NCI-H2081 (cell line): ENCODE data around the gene BNIP5.

Experiments used
- DNase-seq, 2 experiments: peaks; one replicate each; lab custom pipeline; 2025; lab: John Stamatoyannopoulos, UW

Gene BNIP5

DNA sequence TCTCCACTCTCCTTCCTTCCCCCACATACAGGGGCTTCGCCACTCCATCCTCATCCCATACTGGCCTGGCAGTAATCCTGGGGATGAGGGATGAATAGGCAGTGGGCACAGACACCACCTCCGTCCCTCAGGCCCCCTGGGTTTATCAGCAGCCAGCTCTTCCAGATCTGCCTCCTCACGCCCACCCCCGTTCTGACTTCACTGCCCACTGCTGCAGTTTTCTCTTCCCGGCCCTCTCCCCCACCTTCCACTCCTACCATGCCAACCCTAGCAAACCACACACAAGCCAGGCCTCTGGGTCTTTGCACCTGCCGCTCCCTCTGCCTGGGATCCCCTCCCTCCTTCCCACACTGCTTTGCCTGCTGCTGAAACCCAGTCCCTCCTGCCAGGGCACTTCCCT is 44.5 kb downstream of the BNIP5 start:
- DNase-seq = no peak

DNA sequence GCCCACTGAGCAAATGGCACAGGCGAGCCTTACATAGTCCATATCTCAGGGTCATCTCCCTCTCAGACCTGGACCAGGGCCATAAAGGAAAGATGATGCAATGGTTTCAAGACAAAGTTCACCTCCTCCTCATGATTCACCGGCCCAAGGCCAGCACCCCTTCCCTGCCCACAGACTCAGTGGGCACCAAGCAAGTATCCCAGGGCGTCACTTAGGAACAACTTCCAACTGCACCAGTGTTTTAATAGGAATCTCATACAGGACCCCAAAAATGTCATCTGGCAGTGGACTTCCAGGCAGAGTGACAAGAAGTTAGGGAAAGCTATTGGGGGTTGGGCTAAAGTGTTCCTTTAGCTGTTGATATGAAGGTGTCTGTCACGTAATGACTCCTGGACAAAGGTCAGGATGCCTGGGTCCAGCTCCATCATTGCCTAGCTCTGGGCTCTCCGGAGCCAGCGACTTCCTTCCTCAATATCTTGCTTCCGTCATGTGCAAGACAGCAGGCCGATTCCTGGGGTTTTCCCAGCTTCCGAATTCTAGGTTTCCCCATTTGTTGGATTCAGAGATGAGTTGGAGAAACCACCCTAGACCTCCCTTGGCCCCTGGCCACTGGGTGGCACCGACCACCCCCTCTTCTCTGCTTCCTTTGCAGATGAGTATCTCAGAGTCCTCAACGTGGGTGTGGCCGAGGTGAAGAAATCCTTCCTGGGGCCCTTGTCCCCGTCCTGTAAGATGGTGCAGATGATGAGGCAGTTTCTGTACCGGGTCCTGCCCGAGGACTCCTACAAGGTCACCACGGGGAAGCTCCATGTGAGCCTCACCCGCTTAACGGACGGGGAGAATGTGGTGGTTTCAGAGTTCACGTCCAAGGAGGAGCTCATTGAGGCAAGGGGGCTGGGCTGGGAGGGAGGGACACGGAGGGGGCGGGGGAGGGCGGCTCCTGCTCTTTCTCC is 45.7 kb downstream of the BNIP5 start:
- no peak for DNase-seq

DNA sequence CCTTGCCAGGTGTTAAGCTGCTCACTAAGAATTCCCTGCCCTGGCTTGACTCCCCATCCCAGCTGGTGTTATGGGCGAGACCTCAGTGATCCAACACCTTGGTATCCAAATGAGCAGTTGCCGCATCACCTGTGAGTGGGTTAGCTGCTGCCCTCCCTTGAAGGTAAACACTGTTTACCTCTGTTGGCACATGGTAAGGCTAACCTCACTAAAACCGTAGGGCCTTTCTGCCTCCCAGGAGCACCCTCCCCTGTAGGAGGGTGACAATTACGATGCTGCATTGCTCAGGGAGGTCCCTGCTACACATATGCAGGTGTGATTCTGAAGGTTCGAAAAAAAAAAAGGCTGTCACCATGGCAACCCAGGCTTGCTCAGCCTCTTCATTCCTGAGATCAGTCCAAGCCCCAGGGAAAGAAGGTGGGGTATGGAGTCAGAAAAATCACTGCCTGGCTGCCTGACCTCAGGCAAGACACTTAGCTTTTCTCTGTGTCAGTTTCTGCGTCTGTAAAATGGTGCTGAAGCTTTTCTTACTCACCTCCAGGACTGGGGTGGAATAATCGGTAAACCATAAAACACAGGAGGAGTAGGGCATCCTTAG is 47.3 kb downstream of the BNIP5 start:
- DNase-seq = peak; percentile 35 to 80

DNA sequence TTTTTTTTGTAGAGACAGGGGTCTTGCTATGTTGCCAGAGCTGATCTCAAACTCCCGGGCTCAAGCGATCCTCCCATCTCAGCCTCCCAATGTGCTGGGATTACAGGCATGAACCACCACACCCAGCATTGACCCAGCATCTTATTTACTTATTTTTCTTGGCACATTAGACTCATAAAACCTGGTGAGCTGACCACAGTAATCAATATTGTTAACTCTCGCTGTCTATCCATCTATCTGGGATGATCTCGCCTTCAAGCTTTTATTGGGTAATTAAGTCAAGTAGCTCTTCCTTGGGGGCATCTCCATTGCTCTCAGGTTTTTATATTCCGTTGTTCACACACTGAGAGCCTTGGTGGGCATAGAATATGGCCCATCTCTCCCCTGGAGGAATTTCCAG is 49.8 kb downstream of the BNIP5 start:
- no peak for DNase-seq

DNA sequence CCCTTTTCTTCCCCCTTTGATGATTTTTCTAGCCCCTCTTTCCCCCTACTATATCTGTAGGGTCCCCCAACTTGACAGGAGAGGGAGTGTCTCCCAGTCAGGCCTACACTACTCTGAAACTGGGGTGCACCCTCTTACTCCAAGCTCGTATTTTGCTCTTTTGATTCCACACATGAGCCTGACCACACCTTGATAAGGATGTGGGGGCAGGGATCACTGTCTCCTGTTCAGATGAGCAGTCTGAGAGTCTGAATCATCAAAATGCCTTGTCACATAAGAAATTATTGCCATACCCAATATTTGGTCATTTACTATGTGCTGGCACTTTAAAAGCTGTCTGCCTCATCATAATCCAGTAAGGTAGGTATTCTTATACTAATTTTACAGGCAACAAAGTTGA is 50.9 kb downstream of the BNIP5 start:
- DNase-seq = no peak

DNA sequence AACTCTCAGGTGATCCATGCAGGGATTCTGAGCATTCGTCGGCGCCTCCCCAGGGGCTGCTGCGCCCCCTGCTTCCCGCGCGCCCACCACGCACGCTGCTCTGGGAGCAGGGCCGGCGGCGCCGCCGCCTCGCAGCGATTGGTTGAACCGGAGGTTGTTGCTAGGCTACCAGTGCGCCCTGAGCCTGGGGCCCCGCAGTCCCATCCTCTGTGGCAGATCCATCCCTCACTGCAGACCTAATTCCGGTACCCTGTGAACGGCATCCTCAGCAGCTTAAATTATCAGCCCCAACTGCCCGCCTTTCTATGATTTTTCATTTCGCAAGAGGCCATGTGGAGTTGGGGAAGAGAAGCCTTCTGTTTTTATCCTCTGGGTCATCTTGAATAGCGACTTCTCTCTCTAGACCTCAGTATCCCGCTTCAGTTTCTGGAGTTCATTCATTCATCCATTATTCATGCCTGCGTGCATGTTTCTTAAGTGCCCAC is 51.5 kb downstream of the BNIP5 start:
- DNase-seq = no peak

DNA sequence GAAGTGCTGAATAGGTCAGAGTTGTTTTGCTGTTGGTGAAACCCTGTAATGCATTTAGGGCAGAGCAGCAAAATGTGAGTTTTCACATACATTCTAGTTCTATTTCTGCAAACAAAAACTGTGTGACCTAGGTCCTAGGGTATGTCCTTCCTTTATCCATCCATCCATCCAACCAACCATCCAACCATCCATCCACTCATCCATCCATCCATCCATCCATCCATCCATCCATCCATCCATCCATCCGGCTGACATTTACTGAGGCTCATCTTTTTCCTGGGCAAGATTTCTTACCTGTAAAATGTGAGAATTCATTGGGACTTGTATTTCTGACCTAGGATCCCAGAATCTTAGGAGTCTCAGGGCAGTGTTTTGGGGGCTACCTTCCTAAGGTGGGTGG is 52.3 kb downstream of the BNIP5 start:
- DNase-seq = no peak

DNA sequence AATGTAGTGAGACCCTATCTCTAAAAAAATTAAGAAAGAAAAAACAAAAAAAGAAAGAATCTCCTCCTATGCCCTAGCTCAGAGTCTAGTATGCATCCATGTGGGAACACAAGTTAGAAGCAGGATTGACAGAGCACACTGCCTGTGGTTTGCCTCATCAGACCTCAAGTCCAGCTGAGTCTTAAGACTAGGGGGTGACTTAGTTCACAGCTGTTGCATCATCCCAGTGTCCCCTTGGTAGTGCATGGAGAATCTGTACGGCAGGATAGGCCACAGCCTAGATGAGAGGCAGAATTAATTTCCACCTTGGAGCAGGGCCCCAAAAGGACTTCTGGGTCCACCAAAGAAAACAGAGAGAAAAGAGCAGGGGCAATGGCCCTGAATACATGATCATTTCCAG is 53.1 kb downstream of the BNIP5 start:
- DNase-seq = no peak

DNA sequence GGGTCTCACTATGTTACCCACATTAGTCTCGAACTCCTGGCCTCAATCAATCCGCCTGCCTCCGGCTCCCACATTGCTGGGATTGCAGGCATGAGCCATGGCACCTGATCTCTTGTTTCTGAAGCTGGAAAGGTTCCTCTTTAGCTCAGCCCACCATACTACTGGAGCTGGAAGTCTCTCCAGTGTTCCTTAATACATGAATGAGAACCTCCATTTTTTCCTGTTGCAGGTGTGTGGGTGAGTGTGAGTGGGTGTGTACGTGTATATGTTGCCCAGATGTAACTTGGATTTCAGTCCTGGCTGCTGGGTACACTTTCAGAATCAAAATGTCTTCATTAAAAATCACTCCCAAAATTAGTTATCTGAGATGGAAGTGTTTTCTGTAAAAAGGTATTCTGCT is 55.7 kb downstream of the BNIP5 start:
- no peak for DNase-seq

DNA sequence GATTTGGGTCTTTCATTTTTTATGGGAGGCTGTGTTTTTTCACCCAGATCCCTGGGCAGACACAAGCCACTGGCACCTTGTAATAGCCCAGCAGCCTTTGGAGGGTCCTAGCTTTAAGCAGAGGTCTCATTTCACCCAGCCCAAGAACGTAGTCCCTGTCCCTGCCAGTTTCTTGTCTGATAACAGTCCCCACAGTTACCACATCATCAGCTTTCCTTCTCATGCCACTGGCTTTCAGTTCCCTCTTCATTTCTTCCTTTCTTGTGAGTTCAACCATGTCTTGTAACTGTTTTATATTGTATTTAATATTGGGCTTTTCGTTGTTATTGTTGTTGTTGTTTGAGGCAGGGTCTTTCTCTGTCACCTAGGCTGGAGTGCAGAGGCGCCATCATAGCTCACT is 56.2 kb downstream of the BNIP5 start:
- no peak for DNase-seq

DNA sequence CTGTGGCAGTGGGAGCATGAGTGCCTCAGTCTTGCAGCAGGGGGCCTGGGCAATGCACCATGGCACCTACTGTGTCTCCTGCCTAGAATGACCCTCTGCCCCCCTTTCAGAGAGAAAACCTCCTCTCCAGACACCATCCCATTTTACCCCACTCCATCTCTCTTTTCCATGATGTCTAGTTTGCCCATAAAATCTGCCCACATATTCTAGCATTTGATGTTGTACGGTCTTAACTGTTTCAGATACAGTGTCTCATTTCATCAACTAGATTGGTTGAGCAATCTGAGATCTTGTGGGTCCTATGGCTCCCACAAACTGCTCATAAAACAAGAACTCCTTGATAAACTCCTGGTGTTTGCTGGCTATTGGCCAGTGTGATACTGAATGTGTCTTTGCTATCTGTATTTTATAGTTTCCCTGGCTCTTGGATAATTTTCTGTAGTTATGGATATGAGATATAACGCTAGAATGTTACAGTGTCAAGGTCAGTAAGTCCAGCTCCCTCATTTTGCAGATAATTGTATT is 58.7 kb downstream of the BNIP5 start:
- no peak for DNase-seq

DNA sequence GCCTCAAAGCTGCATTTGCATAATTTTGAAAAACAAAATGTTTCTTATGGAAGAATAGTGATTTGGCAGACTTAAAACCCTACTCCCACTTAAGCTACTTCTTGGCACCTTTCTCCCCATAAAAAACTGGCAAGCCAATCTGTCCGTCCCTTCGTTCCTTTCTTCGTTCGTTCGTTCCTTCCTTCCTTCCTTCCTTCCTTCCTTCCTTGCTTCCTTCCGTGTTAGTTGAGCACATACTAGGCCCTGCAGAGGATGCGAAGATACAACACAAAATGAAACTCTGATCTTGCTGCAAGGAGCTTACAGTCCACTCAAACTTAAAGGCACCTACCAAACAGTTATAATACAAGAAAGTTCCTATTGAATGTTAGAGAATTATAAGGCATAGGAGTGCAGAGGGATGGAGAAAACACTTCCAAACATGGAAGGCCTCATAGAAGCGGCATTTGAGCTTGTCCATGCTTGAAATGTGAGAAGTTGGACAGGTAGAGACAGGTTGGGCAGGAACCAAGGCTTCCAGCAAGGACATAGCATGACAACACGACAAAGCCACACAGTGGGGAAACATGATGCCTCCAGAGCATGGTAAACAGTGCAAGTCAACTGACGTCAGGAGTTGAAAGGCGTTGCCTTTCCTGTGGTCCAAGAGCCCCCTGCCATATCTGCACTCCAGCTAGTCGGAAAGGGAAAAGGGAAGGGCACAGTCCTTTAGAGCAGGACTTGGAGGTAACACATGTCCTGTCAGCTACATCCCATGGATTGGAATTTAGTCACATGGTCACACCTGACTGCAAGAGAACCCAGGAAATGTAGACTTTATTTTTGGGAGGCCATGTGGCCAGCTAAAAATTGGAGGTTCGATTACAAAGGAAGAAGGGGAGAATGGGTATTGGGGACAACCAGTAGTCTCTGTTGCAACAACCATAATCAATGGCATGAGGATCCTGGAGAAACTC is 59.8 kb downstream of the BNIP5 start:
- DNase-seq = no peak

DNA sequence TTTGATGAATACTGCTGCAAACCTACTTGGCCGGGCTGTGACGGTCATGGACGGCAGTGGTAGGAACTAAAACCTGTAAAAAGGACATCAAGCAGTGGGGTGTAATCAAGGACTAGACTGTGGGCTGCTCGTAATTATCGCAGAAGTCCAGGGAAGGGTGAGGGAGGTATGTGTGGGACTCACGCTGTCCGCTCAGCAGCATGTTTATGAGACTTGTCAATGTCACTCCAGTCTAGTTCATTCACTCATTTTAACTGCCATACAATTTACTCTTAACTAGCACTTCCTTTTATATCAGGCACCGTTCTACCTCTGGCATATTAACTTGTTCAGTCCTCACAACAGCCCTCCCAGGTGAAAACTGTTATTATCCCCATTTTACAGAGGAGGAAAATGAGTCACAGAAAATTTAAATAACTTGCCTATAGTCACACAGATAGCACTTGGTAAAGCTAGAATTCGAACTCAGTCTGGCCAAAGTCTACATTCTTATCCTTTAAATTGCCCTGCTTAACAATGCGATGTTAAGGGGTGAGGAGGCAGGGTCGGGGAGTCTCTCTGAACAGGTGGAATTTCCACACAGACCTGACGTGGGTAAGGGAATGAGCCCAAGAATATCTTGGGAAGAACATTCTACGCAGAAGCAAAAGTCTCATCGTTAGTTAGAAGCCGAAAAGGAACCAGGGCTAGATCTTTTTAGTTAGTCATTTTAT is 62.7 kb downstream of the BNIP5 start:
- no peak for DNase-seq

DNA sequence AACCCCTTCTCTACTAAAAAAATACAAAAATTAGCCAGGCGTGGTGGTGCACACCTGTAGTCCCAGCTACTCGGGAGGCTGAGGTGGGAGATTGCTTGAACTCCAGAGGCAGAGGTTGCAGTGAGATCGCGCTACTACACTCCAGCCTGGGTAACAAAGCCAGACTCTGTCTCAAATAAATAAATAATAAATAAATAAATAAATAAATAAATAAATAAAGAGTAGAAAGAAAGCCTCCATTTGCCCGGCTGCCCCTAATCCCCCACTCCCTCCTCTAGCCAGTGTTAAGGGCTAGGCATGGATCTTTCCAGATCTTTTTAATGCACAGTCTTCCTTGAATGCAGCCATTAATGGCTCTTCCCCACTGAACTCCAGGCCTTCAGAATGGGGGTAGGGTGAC is 63.6 kb downstream of the BNIP5 start:
- no peak for DNase-seq

DNA sequence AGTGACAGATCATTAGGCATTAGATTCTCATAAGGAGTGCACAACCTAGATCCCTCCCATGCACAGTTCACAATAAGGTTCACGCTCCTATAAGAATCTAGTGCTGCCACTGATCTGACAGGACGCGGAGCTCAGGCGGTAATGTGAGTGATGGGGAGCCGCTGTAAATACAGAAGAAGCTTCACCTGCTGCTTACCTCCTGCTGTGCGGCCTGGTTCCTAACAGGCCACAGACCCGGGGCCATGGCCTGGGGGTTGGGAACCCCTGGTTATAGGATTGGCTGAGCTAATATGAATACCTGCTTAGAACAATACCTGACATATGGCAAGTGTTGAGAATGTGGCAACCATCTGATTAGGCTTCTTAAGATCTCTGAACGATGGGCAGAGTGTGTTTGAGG is 64.5 kb downstream of the BNIP5 start:
- no peak for DNase-seq

DNA sequence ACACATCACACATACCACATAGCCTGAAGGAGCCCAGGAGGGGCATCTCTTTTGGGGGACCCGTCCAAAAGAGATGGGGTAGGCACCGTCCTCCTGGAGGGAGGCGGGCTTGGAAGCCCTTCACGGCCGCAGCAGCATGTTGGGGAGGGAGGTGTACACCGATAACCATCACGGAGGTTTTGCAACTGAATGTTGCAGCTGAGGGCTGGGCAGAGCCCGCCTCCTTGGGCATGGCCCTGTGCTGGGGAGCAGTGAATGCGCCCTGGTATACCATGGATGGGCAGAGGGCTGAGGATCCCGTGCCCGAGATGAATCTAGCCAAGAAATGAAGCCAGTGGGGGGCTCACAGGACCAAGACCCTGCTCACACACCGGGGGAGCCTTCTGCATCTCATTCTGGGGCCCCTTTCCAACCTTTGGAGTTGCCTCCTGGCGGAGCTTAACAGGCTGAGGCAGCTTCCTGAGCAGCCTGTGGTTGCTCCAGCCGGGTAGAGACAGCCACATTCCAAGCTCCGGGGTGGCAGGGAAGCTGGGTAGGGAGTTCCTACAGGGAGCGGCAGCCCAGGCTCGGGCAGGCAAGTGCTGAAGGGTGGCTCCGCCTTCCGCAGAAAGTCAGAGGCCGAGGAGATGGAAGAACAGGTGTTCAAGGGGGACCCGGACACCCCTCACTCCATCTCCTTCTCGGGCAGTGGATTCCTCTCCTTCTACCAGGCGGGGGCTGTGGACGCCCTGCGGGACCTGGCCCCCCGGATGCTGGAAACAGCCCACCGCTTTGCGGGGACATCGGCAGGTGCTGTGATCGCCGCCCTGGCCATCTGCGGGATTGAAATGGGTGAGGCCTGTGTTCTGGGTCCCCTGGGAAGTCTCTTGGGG is 66.6 kb downstream of the BNIP5 start, which contains the start of gene PNPLA1:
TSS of gene PNPLA1 (plus strand) at position 227 of the 872 bp plus-strand sequence. CDS start at position 627, 400 bp downstream.
- DNase-seq = no peak

DNA sequence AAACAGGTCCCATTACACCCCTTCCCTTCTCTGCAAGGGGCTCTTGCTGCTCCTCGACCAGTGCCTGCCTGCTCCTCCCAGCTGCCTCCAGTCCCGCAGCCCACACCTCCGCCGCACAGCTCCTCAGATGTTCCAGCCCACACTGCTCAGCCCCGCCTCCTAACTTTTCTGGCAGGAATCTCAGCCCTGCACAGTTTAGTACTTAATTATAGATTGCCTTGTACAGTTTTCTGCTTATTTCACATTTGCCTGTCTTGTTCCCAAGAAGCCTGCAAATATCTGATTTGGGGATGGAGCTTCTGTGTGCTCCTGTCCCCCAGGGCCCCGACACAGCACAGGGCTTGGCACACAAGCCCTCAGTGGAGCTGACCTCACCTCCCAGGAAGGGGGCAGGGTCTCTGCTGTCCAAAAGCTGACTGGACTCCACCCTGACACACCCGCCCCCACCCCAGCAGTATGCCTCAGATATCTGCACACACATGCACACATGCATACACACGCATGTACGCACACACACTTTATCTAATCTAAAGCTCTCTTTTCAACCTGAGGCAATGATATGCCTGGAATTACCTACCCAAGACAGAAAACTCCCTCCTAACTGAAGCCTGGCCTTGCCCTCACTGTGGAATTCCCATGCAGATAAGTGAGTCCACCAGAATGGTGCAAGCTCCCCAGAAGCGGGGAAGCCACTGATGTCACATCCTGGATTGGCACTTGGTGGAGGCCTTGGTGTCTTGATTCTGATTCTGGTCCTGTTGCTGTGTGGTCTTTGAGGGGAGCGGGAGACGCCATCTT is 68.0 kb downstream of the BNIP5 start:
- no peak for DNase-seq

DNA sequence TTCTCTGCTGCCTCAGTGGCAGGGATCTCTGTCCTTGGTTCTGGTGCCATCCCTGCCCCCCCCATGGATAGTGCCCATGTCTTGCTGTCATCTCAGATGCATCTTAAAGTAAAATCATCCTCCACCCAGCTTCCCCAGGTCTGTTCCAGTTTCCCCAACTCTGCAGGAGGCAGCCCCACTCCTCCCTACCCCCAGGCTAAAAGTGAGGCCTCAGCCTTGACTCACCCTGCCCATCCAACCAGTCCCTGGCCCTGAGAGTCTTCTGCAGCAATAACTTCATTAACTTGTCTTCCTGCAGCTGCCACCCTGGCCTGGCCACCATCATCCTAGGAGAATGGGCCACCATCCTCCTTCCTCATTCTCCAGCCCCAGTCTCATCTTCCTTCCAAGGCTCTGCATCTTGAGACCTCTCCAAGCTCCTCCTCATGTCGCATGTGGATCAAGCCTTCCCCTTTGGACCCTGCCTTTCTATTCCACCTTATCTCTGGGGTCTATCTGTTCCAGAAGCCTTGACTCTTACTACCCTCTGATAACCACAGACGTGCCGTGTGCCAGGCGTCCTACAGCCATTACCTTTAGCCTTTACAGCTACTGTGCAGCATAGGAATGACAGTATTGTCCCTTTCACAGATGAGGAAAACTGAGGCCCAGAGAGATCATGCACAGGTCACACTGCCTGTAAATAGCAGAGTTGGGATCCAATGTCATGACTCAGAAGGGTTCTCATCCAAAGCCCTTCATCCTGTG is 68.8 kb downstream of the BNIP5 start:
- DNase-seq = no peak
